Thoracic aorta (tissue), 2 donors: Measurements from ENCODE around the gene CPSF4L. TPM values are rescaled to one million over a fixed set of nuclear protein-coding genes. Genes with fewer than 3 reads are reported as not detected.
A peak's percentile ranks its signal among the peaks of the same experiment; 100 is the strongest.

Source experiments
- ATAC-seq: fragments of 150-250 bp; one replicate; pipeline ENCODE4 v1.8.0; 2017; ENCODE audit warnings: low read depth; ENCODE audit not compliant: insufficient number of reproducible peaks, low FRiP score
- DNase-seq: peaks from one replicate; pipeline ENCODE4 v3.0.0-alpha.2; 2020; ENCODE audit warnings: low spot score
- H3K27ac ChIP-seq, 2 donors: fragments of 200-600 bp; sonication (generic); 1 replicate in 1 of 2; 2 replicates in 1 of 2; pipeline ENCODE4 v1.5.1; 2016; ENCODE audit warnings: mild to moderate bottlenecking in 2 of 2, moderate library complexity in 2 of 2
- H3K27me3 ChIP-seq: fragments of 200-600 bp; sonication (generic); replicated peaks from 2 replicates; pipeline ENCODE4 v1.6.0; 2016; ENCODE audit warnings: mild to moderate bottlenecking; ENCODE audit not compliant: insufficient read depth
- H3K36me3 ChIP-seq: fragments of 200-600 bp; sonication (generic); one replicate; pipeline ENCODE4 v1.5.1; 2016
- H3K4me1 ChIP-seq, 2 donors: fragments of 200-600 bp; sonication (generic); 1 replicate in 1 of 2; 2 replicates in 1 of 2; pipeline versions ENCODE4 v1.5.1 to v1.6.0; 2016; ENCODE audit warnings: low read depth in 2 of 2, mild to moderate bottlenecking in 1 of 2; ENCODE audit not compliant: control insufficient read depth in 1 of 2
- H3K4me3 ChIP-seq: fragments of 200-600 bp; sonication (generic); 2 replicates; pipeline ENCODE4 v1.5.1; 2016; ENCODE audit warnings: mild to moderate bottlenecking
- H3K9me3 ChIP-seq: fragments of 200-600 bp; sonication (generic); 2 replicates; pipeline ENCODE4 v1.5.1; 2016
- CTCF ChIP-seq: fragments of 200-600 bp; sonication (generic); IDR thresholded peaks from one replicate; pipeline ENCODE4 v1.5.1; 2019; ENCODE audit warnings: antibody characterized with exemption
- total RNA-seq, 2 donors: library from RNA; depleted of rRNA; stranded (reverse); fragments of >200 nt; gene quantifications; one replicate each; pipeline versions ENCODE4 v1.1.0 to v1.2.3, GENCODE V29; 2016

The CPSF4L gene
- total RNA-seq, 2 donors from 2014 or later, result not detected

- Histone ChIP-seq H3K27ac (no peak overlapping the region), H3K4me1 (peaks cover 4 to 13% of the 10 kb centered on the region in 2 donors), H3K4me3 (no peak overlapping the region), H3K36me3 (peaks cover 13% of the 10 kb centered on the region), H3K27me3 (no peaks in the 10 kb centered on the region), H3K9me3 (no peaks in the 10 kb centered on the region)
- DNase-seq, result no peak
- ATAC-seq, result no peak
- no peak for TF ChIP-seq CTCF
These were observed 21.1 kb downstream of the CPSF4L start for GRCh38 chr17:73240561-73240960.

- no peaks in the 10 kb centered on the region for H3K9me3 ChIP-seq
- H3K27me3 ChIP-seq, result no peaks in the 10 kb centered on the region
- no peak overlapping the region for H3K27ac ChIP-seq
- ATAC-seq, result no peak
- no peak for TF ChIP-seq CTCF
- H3K36me3 ChIP-seq, result peaks cover 13% of the 10 kb centered on the region
- peaks cover 11 to 22% of the 10 kb centered on the region in 2 donors for H3K4me1 ChIP-seq
- no peak for DNase-seq
- no peak overlapping the region for H3K4me3 ChIP-seq
These were observed 24.0 kb downstream of the CPSF4L start for GRCh38 chr17:73237714-73238113.

GRCh38 chr17:73234736-73235135 lies 26.9 kb downstream of the CPSF4L start:
- Histone ChIP-seq H3K4me3 (no peak overlapping the region), H3K27ac (no peak overlapping the region), H3K4me1 (peaks cover 11 to 39% of the 10 kb centered on the region in 2 donors), H3K27me3 (no peaks in the 10 kb centered on the region), H3K9me3 (no peaks in the 10 kb centered on the region), H3K36me3 (peaks cover 10% of the 10 kb centered on the region)
- no peak for ATAC-seq
- no peak for TF ChIP-seq CTCF
- DNase-seq, result no peak

GRCh38 chr17:73232587-73233373 lies 28.9 kb downstream of the CPSF4L start:
- no peaks in the 10 kb centered on the region for H3K27me3 ChIP-seq
- no peak for TF ChIP-seq CTCF
- H3K27ac ChIP-seq, result peak overlapping the region; percentile 62 to 83
- H3K4me1 ChIP-seq, result peaks cover 14 to 50% of the 10 kb centered on the region in 2 donors
- H3K9me3 ChIP-seq, result no peaks in the 10 kb centered on the region
- H3K4me3 ChIP-seq, result peak overlapping the region; percentile 90
- peak; percentile 1 for ATAC-seq
- peaks cover 10% of the 10 kb centered on the region for H3K36me3 ChIP-seq
- DNase-seq, result no peak

- no peaks in the 10 kb centered on the region for H3K9me3 ChIP-seq
- peaks cover 10 to 50% of the 10 kb centered on the region in 2 donors for H3K4me1 ChIP-seq
- peaks cover 10% of the 10 kb centered on the region for H3K36me3 ChIP-seq
- peak overlapping the region; percentile 90 for H3K4me3 ChIP-seq
- peak; percentile 37 for TF ChIP-seq CTCF
- ATAC-seq (peak; percentile 88), DNase-seq (peak; percentile 87)
- H3K27me3 ChIP-seq, result no peaks in the 10 kb centered on the region
- H3K27ac ChIP-seq, result peak overlapping the region; percentile 62 to 83
These were observed 29.7 kb downstream of the CPSF4L start for GRCh38 chr17:73231841-73232586.
